PFSK-1 (cell line): ENCODE data around the gene COPZ2.

Source experiments
- FOXP2 ChIP-seq: optimal IDR thresholded peaks from 2 replicates; pipeline ENCODE3; 2011; ENCODE audit warnings: borderline replicate concordance, control low read depth, inconsistent platforms; ENCODE audit not compliant: insufficient read depth; ENCODE audit errors: extremely low read length, extremely low read depth
- POLR2AphosphoS5 ChIP-seq: IDR thresholded peaks from 2 replicates; pipeline ENCODE4 v1.6.1; 2012; ENCODE audit warnings: low read depth, mild to moderate bottlenecking, control low read depth, low read length, moderate library complexity
- REST ChIP-seq, 2 experiments: IDR thresholded peaks; 2 replicates each; pipeline versions ENCODE4 v1.6.1 to v1.8.0; 2011 to 2012; ENCODE audit warnings: low read depth in 2 of 2, low read length in 2 of 2, control low read depth in 1 of 2, inconsistent platforms in 1 of 2, mild to moderate bottlenecking in 1 of 2, moderate library complexity in 1 of 2; ENCODE audit not compliant: insufficient read depth in 1 of 2
- SIN3A ChIP-seq: IDR thresholded peaks from 2 replicates; pipeline ENCODE4 v1.6.1; 2012; ENCODE audit warnings: mild to moderate bottlenecking, low read length, moderate library complexity, borderline replicate concordance; ENCODE audit not compliant: insufficient read depth
- TAF1 ChIP-seq: IDR thresholded peaks from 2 replicates; pipeline ENCODE4 v1.6.1; 2012; ENCODE audit warnings: low read length, control low read depth, borderline replicate concordance; ENCODE audit not compliant: insufficient read depth

COPZ2 gene

GRCh38 chr17:47982645-47983390 lies 54.8 kb downstream of the COPZ2 start:
- TF ChIP-seq TAF1: no peak
- no peak for TF ChIP-seq REST (IDR thresholded peaks at IDR 0.05; ENCODE audit: insufficient read depth in 1 of 2, low read depth in 2 of 2, low read length in 2 of 2)
- TF ChIP-seq SIN3A: no peak
- TF ChIP-seq POLR2AphosphoS5: no peak
- TF ChIP-seq FOXP2: no peak

GRCh38 chr17:47982091-47982617 lies 55.4 kb downstream of the COPZ2 start:
- TF ChIP-seq REST (IDR thresholded peaks at IDR 0.05; ENCODE audit: insufficient read depth in 1 of 2, low read depth in 2 of 2, low read length in 2 of 2): no peak
- TF ChIP-seq FOXP2: no peak
- TF ChIP-seq POLR2AphosphoS5: no peak
- TF ChIP-seq TAF1: no peak
- TF ChIP-seq SIN3A: no peak

- no peak for TF ChIP-seq SIN3A
- TF ChIP-seq POLR2AphosphoS5: no peak
- TF ChIP-seq REST (IDR thresholded peaks at IDR 0.05; ENCODE audit: insufficient read depth in 1 of 2, low read depth in 2 of 2, low read length in 2 of 2): no peak
- TF ChIP-seq FOXP2: no peak
- TF ChIP-seq TAF1: no peak
Measured at GRCh38 chr17:47981462-47981861, 56.1 kb downstream of the COPZ2 start.

- no peak for TF ChIP-seq FOXP2
- no peak for TF ChIP-seq REST (IDR thresholded peaks at IDR 0.05; ENCODE audit: insufficient read depth in 1 of 2, low read depth in 2 of 2, low read length in 2 of 2)
- TF ChIP-seq POLR2AphosphoS5: no peak
- no peak for TF ChIP-seq SIN3A
- no peak for TF ChIP-seq TAF1
Measured at GRCh38 chr17:47980541-47980940, 57.1 kb downstream of the COPZ2 start.
